Adrenal gland (tissue), 12 donors: ENCODE data around the gene MPL. TPM values are rescaled to one million over a fixed set of nuclear protein-coding genes. Genes with fewer than 3 reads are reported as not detected.

ENCODE experiments used
- DNase-seq, 7 donors: peaks; one replicate each; pipeline ENCODE4 v3.0.0-alpha.2; 2019 to 2020
- H3K27ac ChIP-seq, 5 donors: fragments of 200-600 bp; sonication (generic) in 4 of 5; 1 replicate in 3 of 5; 2 replicates in 2 of 5; pipeline versions ENCODE4 v1.5.1 to v1.8.0; 2016 to 2020; ENCODE audit warnings: mild to moderate bottlenecking in 1 of 5
- H3K27me3 ChIP-seq: fragments of 200-600 bp; 2 replicates; pipeline ENCODE4 v1.8.0; 2021
- H3K36me3 ChIP-seq, 2 donors: fragments of 200-600 bp; replicated peaks in 1 of 2; 1 replicate in 1 of 2; 2 replicates in 1 of 2; pipeline versions ENCODE4 v1.5.1 to v1.8.0; 2018 to 2022
- H3K4me1 ChIP-seq, 2 donors: fragments of 200-600 bp; replicated peaks in 1 of 2; 1 replicate in 1 of 2; 2 replicates in 1 of 2; pipeline versions ENCODE4 v1.5.1 to v1.8.0; 2018 to 2021
- H3K4me3 ChIP-seq, 4 donors: fragments of 200-600 bp; sonication (generic) in 3 of 4; one replicate each; pipeline ENCODE4 v1.5.1; 2016 to 2018
- H3K9me3 ChIP-seq, 3 donors: fragments of 200-600 bp; sonication (generic) in 1 of 3; replicated peaks in 1 of 3; 1 replicate in 2 of 3; 2 replicates in 1 of 3; pipeline versions ENCODE4 v1.5.1 to v1.8.0; 2016 to 2021
- CTCF ChIP-seq, 6 experiments: fragments of 450-650 bp in 4 of 6; fragments of 200-600 bp in 2 of 6; sonication (generic) in 1 of 6; IDR thresholded peaks; 1 replicate in 5 of 6; 2 replicates in 1 of 6; pipeline versions ENCODE4 v1.5.1 to v1.8.0; 2016 to 2021; ENCODE audit warnings: antibody characterized with exemption in 6 of 6, mild to moderate bottlenecking in 2 of 6, moderate library complexity in 1 of 6
- POLR2A ChIP-seq, 2 donors: fragments of 450-650 bp; IDR thresholded peaks; one replicate each; pipeline ENCODE4 v1.6.1; 2017; ENCODE audit warnings: antibody characterized with exemption in 2 of 2, mild to moderate bottlenecking in 2 of 2, moderate library complexity in 1 of 2
- WGBS, 4 donors: extraction: QIAGEN DNeasy Blood & Tissue Kit in 2 of 4; methylation state at CpG; one replicate each; pipeline versions ENCODE4 v1.1.5 to v1.1.7; 2013 to 2017; 5-methylcytosine and 5-hydroxymethylcytosine counted together
- intact Hi-C, 2 donors: fragments of 100-400 bp; cut with DNase I; formaldehyde crosslinking; loops; one replicate each; pipeline versions ENCODE4 v1.14.1 to v1.15.0; 2022 to 2023
- polyA plus RNA-seq, 3 donors: library from polyadenylated mRNA; stranded (reverse); fragments of 200-250 nt in 2 of 3; fragments of 350-450 nt in 1 of 3; fragmentation: Illumina TruSeq in 1 of 3; extraction: RNeasy Lipid Tissue Mini Kit (QIAGEN cat#74804) in 1 of 3; gene quantifications; one replicate each; pipeline ENCODE4 v1.2.3, GENCODE V29; 2013 to 2014
- total RNA-seq, 9 donors: library from RNA; depleted of rRNA in 4 of 9; stranded (reverse); fragments of >200 nt in 4 of 9; fragments of 120-200 nt in 1 of 9; fragmentation: NEBNext Ultra II Directional in 1 of 9; extraction: Animal tissue kit (Norgen Biotek cat#: 25700) in 1 of 9; gene quantifications; one replicate each; pipeline versions ENCODE4 v1.1.0 to v1.2.4, GENCODE V29; 2013 to 2023
- donor health status: healthy with polysubstance abuse.
- donor health status: Bipolar disorder and iron deficiency.
- donor health status: DM: yes; HTN: yes; CAD: no.
- donor health status: DM: no; HTN: no; CAD: no.
- donor health status: DM: no; HTN: no; CAD: no.
- donor health status: DM: yes; HTN: yes; CAD: no.

Gene MPL
- total and polyA plus RNA-seq, 12 donors: 0.11 to 0.61 (median 0.31) TPM; not detected in 6

DNA sequence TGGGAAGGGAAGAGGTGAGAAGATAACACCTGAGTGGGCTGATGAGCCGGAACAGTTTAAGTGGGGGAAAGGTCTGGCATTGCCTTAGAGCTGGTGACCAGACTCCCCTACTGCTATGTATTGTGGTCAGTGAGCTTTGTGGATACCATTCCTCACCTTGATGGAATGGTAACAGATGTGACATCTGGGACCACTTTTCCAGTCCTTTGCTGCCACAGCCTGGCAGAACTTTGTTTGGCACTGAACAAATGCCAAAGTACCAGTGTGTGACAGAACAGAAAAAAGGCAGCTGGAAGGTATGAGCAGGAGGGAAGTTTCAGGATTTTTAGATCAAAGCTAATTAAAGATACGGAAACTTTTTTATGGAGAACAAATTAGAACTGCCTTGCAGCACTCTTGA lies 45.8 kb downstream of the MPL start:
- no peaks in the 10 kb centered on the region for H3K27me3 ChIP-seq
- H3K36me3 ChIP-seq: peaks cover 0 to 57% of the 10 kb centered on the region in 2 donors
- H3K27ac ChIP-seq: no peak overlapping the region
- TF ChIP-seq POLR2A (IDR thresholded peaks at IDR 0.05): no peak
- TF ChIP-seq CTCF (IDR thresholded peaks at IDR 0.05): peak in 1 of 6 experiments; percentile 11
- intact Hi-C loops: no loop called here
- no peaks in the 10 kb centered on the region for H3K9me3 ChIP-seq
- H3K4me1 ChIP-seq: peaks cover 4 to 22% of the 10 kb centered on the region in 2 donors
- H3K4me3 ChIP-seq: no peak overlapping the region
- WGBS, 4 donors: 92 to 96% (median 95%) methylated on average over 2 of the region's 2 CpGs
- no peak for DNase-seq

DNA sequence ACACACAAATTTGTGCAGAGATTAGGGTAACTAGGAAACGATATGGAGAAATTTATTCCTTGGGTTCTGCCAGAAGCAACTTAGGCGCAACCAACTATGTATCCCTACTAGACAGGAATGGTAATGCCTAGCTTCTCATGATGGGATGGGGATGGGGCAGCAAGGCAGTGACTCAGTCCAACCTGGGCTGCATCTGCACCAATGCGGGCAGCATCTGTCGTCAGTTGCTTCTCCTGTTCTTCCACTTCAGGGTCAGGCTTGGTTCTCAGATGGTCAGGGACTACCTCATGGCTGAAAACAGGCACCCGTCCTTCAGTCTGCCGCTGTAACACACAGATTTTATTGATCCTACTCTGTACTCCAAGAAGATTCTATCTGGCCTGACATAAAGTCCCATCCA lies 49.1 kb downstream of the MPL start:
- Histone ChIP-seq H3K4me3 (no peak overlapping the region), H3K36me3 (peaks cover 0 to 53% of the 10 kb centered on the region in 2 donors), H3K27ac (no peak overlapping the region), H3K9me3 (no peaks in the 10 kb centered on the region), H3K27me3 (no peaks in the 10 kb centered on the region), H3K4me1 (peaks cover 16 to 39% of the 10 kb centered on the region in 2 donors)
- WGBS, 4 donors: 90 to 94% (median 92%) methylated on average over 6 of the region's 6 CpGs
- intact Hi-C loops: no loop called here
- TF ChIP-seq POLR2A (IDR thresholded peaks at IDR 0.05): no peak
- TF ChIP-seq CTCF (IDR thresholded peaks at IDR 0.05): no peak
- DNase-seq: no peak

DNA sequence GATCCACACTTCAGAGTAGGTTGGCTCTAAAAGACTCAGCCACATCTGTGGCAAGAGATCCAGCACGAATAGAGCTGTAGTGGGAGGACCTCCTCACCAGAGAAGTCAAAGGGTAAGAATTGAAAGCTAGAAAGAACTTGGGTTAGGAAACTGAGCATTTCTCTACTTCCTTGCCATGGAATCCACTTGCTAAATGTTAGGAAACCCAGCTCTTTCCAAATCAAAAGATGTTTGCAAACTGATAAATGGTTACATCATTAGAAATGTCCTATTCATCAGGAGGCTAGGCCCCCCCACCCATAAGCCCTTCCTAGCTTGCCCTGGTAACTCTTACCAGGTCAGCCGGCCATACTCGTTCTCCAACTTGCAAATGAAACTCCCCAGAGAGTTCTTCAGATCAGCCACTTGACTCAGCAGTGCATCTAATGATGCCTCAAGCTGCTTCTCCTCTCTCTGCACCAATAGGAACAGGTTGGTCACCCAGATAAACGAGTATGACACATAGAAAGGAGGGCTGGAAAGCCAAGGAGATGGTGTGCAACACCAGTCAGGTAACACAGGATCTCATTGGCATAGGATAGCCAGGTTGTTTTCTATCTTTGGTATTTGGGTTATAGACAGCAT lies 50.5 kb downstream of the MPL start:
- Histone ChIP-seq H3K4me3 (no peak overlapping the region), H3K4me1 (peaks cover 16 to 27% of the 10 kb centered on the region in 2 donors), H3K36me3 (peaks cover 0 to 47% of the 10 kb centered on the region in 2 donors), H3K27me3 (no peaks in the 10 kb centered on the region), H3K9me3 (no peaks in the 10 kb centered on the region), H3K27ac (no peak overlapping the region)
- WGBS, 4 donors: 51 to 65% (median 60%) methylated on average over 4 of the region's 4 CpGs
- no peak for DNase-seq
- intact Hi-C loops: no loop called here
- TF ChIP-seq CTCF (IDR thresholded peaks at IDR 0.05): no peak
- TF ChIP-seq POLR2A (IDR thresholded peaks at IDR 0.05): no peak

GRCh38 chr1:43388613-43389012 lies 51.0 kb downstream of the MPL start:
- Histone ChIP-seq H3K27me3 (no peaks in the 10 kb centered on the region), H3K9me3 (no peaks in the 10 kb centered on the region), H3K4me1 (peaks cover 16 to 27% of the 10 kb centered on the region in 2 donors), H3K36me3 (peaks cover 0 to 41% of the 10 kb centered on the region in 2 donors), H3K4me3 (peak overlapping the region in 1 of 4 donors; percentile 65), H3K27ac (peak overlapping the region in 3 of 5 donors; percentile 56 to 88 (median 83))
- intact Hi-C loops: no loop called here
- no peak for TF ChIP-seq POLR2A (IDR thresholded peaks at IDR 0.05)
- no peak for TF ChIP-seq CTCF (IDR thresholded peaks at IDR 0.05)
- DNase-seq: no peak
- WGBS, 4 donors: 32 to 46% (median 38%) methylated on average over 3 of the region's 3 CpGs
